ENCODE measurements around the gene C1orf21.

DNA sequence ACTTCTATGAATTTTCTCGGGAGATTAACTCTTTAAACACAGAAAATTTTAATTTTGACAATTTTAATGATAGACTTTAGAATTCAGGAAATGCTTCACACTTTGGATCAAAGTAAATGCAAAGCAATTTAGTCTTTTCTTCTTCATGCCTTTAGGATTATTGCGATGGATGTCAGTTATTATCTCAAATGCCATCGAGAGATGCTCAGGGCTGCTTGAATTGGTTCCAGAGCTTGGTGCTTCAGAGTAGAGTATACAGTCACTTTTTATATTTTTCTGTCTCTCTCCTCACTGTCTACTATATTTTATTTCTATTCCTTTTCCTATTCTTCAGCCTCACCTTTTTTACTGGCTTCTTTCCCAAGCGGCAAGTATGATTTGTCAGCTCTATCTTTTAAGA, 59.2 kb downstream of the C1orf21 start:
- TF ChIP-seq, protein P1, sequence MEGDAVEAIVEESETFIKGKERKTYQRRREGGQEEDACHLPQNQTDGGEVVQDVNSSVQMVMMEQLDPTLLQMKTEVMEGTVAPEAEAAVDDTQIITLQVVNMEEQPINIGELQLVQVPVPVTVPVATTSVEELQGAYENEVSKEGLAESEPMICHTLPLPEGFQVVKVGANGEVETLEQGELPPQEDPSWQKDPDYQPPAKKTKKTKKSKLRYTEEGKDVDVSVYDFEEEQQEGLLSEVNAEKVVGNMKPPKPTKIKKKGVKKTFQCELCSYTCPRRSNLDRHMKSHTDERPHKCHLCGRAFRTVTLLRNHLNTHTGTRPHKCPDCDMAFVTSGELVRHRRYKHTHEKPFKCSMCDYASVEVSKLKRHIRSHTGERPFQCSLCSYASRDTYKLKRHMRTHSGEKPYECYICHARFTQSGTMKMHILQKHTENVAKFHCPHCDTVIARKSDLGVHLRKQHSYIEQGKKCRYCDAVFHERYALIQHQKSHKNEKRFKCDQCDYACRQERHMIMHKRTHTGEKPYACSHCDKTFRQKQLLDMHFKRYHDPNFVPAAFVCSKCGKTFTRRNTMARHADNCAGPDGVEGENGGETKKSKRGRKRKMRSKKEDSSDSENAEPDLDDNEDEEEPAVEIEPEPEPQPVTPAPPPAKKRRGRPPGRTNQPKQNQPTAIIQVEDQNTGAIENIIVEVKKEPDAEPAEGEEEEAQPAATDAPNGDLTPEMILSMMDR (IDR thresholded peaks at IDR 0.05), result no peak
- no peak for TF ChIP-seq EZH2 (IDR thresholded peaks at IDR 0.05; ENCODE audit: borderline replicate concordance, insufficient read depth, low read depth, low read length, poor library complexity, severe bottlenecking)
